ENCODE data around the gene CACNG6. TPM values are rescaled to one million over a fixed set of nuclear protein-coding genes. Genes with fewer than 3 reads are reported as not detected.
"Not testable (repeated sequence)": the region's sequence is repeated elsewhere in the genome, so short reads cannot be mapped to it uniquely, and the experiment has no call there.

CACNG6 gene
- total RNA-seq, 1 experiment from 2014 or later, result not detected

- no peaks in the 10 kb centered on the region for H3F3A ChIP-seq (ENCODE audit: low read length, unreplicated experiment)
- no peak overlapping the region for H3K27ac ChIP-seq (ENCODE audit: low read length)
- H3K4me1 ChIP-seq (ENCODE audit: insufficient read depth, low read length), result no peaks in the 10 kb centered on the region
- CTCF ChIA-PET, result no interaction called here
- ATAC-seq (no peak), DNase-seq (no peak)
- intact Hi-C loops (cut with micrococcal nuclease), result no loop called here
- BruUV-seq (replicated peaks), result no TSS peak
- no peaks in the 10 kb centered on the region for H3K9me2 ChIP-seq (replicated peaks; ENCODE audit: low read length)
- H3K9me3 ChIP-seq (ENCODE audit: low read length), result no peaks in the 10 kb centered on the region
- H4K20me1 ChIP-seq (ENCODE audit: low read length), result no peaks in the 10 kb centered on the region
- H3K36me3 ChIP-seq (ENCODE audit: low read depth, low read length), result no peaks in the 10 kb centered on the region
- H3K4me2 ChIP-seq (ENCODE audit: low read length), result no peak overlapping the region
- POLR2A ChIA-PET (ENCODE audit: unreplicated experiment), result no interaction called here
- peaks cover 4% of the 10 kb centered on the region; the same call in 1 of the 2 replicates for H3K27me3 ChIP-seq (ENCODE audit: low read length)
- H3K4me3 ChIP-seq (ENCODE audit: low read length), result no peak overlapping the region
- H3K9ac ChIP-seq (ENCODE audit: low read length), result no peak overlapping the region
- no peak overlapping the region for H2AFZ ChIP-seq (ENCODE audit: low read length)
- TF ChIP-seq CTCF (conservative IDR thresholded peaks at IDR 0.05; ENCODE audit: low read depth, low read length), result no peak
- TF ChIP-seq EZH2phosphoT487 (IDR thresholded peaks at IDR 0.05; ENCODE audit: borderline replicate concordance, low read length), result no peak
- no peak for TF ChIP-seq EZH2 (IDR thresholded peaks at IDR 0.05; ENCODE audit: low read length, unreplicated experiment)
- H3K79me2 ChIP-seq (ENCODE audit: low read length), result no peaks in the 10 kb centered on the region
Observed at GRCh38 chr19:53945998-53946397, 45.4 kb upstream of the CACNG6 start.

DNA sequence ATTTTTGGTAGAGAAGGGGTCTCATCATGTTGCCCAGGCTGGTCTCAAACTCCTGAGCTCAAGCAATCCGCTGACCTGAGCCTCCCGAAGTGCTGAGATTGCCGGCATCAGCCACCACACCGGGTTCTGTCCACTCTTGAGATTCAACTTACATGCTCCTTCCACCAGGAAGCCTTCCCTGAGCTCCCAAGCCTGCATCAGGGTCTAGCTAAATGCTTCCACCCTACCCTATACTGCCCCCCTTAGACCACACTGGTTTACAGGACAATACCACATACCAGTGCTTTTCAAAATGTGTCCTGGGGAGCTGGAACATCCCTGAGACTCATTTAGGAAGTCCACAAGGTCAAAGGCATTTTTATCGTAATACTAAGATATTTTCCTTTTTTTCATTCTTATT is 43.8 kb upstream of the CACNG6 start:
- no peak for ATAC-seq
- no peaks in the 10 kb centered on the region for H3K9me2 ChIP-seq (replicated peaks; ENCODE audit: low read length)
- no peak overlapping the region for H3K9ac ChIP-seq (ENCODE audit: low read length)
- H2AFZ ChIP-seq (ENCODE audit: low read length), result no peak overlapping the region
- no TSS peak for BruUV-seq (replicated peaks)
- H3K27me3 ChIP-seq (ENCODE audit: low read length), result peaks cover 12% of the 10 kb centered on the region; the same call in 1 of the 2 replicates
- POLR2A ChIA-PET (ENCODE audit: unreplicated experiment), result no interaction called here
- H3K9me3 ChIP-seq (ENCODE audit: low read length), result no peaks in the 10 kb centered on the region
- H3F3A ChIP-seq (ENCODE audit: low read length, unreplicated experiment), result no peaks in the 10 kb centered on the region
- CTCF ChIA-PET, result interaction anchor here (1.1 kb wide), 1 partner anchor 66 kb away, joined by 4 read pairs; the partner anchor contains the start of gene PRKCG
- no peak overlapping the region for H3K4me2 ChIP-seq (ENCODE audit: low read length)
- H4K20me1 ChIP-seq (ENCODE audit: low read length), result no peaks in the 10 kb centered on the region
- H3K27ac ChIP-seq (ENCODE audit: low read length), result no peak overlapping the region
- TF ChIP-seq CTCF (conservative IDR thresholded peaks at IDR 0.05; ENCODE audit: low read depth, low read length), result peak; percentile 48
- no peak for TF ChIP-seq EZH2phosphoT487 (IDR thresholded peaks at IDR 0.05; ENCODE audit: borderline replicate concordance, low read length)
- H3K4me1 ChIP-seq (ENCODE audit: insufficient read depth, low read length), result no peaks in the 10 kb centered on the region
- no peak overlapping the region for H3K4me3 ChIP-seq (ENCODE audit: low read length)
- peak; percentile 23 for DNase-seq
- no peaks in the 10 kb centered on the region for H3K79me2 ChIP-seq (ENCODE audit: low read length)
- intact Hi-C loops (cut with micrococcal nuclease), result no loop called here
- H3K36me3 ChIP-seq (ENCODE audit: low read depth, low read length), result no peaks in the 10 kb centered on the region

DNA sequence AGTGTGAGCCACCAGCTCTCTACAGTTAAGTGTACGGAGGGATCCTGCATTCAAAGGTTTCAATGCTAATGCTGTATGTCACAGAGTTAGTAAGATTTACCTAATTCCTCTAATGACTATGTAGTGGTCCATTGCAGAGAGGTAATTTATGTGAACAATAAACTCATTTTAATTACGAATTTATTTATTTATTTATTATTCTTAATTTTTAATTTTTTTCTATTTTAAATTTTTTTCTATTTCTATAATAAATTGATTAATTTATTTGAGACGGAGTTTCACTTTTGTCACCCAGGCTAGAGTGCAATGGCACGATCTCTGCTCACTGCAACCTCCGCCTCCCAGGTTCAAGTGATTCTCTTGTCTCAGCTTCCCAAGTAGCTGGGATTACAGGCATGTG is 42.8 kb upstream of the CACNG6 start:
- DNase-seq; H3K27ac ChIP-seq (ENCODE audit: low read length); H3K9me3 ChIP-seq (ENCODE audit: low read length); H2AFZ ChIP-seq (ENCODE audit: low read length); H3K27me3 ChIP-seq (ENCODE audit: low read length); POLR2A ChIA-PET (ENCODE audit: unreplicated experiment); H3K4me1 ChIP-seq (ENCODE audit: insufficient read depth, low read length); H3K36me3 ChIP-seq (ENCODE audit: low read depth, low read length); CTCF ChIA-PET; H3K9ac ChIP-seq (ENCODE audit: low read length); BruUV-seq (replicated peaks); H3K9me2 ChIP-seq (replicated peaks; ENCODE audit: low read length); H3K4me3 ChIP-seq (ENCODE audit: low read length); H3F3A ChIP-seq (ENCODE audit: low read length, unreplicated experiment); H4K20me1 ChIP-seq (ENCODE audit: low read length); H3K4me2 ChIP-seq (ENCODE audit: low read length); intact Hi-C loops (cut with micrococcal nuclease); ATAC-seq; H3K79me2 ChIP-seq (ENCODE audit: low read length): not testable (repeated sequence)
